ENCODE data around the gene MPST.

- TF ChIP-seq POLR2A (IDR thresholded peaks at IDR 0.05; ENCODE audit: borderline replicate concordance, extremely low read depth, insufficient read depth, insufficient read length) (no peak), CTCF (IDR thresholded peaks at IDR 0.05 in 2 of 3, conservative IDR thresholded peaks at IDR 0.05 in 1 of 3; ENCODE audit: borderline replicate concordance in 1 of 3, insufficient read depth in 1 of 3, low read depth in 2 of 3, low read length in 2 of 3) (peak; percentile 76 to 88 (median 79); a peak in 5 of 6 replicates), EZH2phosphoT487 (IDR thresholded peaks at IDR 0.05; ENCODE audit: borderline replicate concordance) (no peak), EGR1 (IDR thresholded peaks at IDR 0.05; ENCODE audit: low read depth) (no peak), POLR2AphosphoS5 (IDR thresholded peaks at IDR 0.05; ENCODE audit: low read depth, low read length) (no peak)
These were observed 24.4 kb downstream of the MPST start for GRCh38 chr22:37043828-37044538.
